Keratinocyte (primary cell): ENCODE measurements around the gene NPHP1. TPM values are rescaled to one million over a fixed set of nuclear protein-coding genes. Genes with fewer than 3 reads are reported as not detected.

Source experiments
- DNase-seq: peaks from one replicate; pipeline ENCODE4 v3.0.0-alpha.2; 2011; ENCODE audit warnings: low read depth, missing footprints, low spot score
- FAIRE-seq: peaks from 2 replicates; lab custom pipeline; 2011; peaks lifted over from hg19 to GRCh38; lab: Jason Lieb, UNC
- H2AFZ ChIP-seq: 2 replicates; pipeline ENCODE4 v1.6.0; 2012; ENCODE audit warnings: low read length, control low read depth, inconsistent platforms; ENCODE audit not compliant: control insufficient read depth
- H3K27ac ChIP-seq: 2 replicates; pipeline ENCODE4 v1.5.1; 2011; ENCODE audit warnings: low read length; ENCODE audit not compliant: control insufficient read depth, insufficient read depth
- H3K27me3 ChIP-seq: 3 replicates; pipeline ENCODE4 v1.6.0; 2011; ENCODE audit warnings: low read length; ENCODE audit not compliant: control insufficient read depth, insufficient read depth; ENCODE audit errors: extremely low read depth
- H3K36me3 ChIP-seq, 2 experiments: 2 replicates in 1 of 2; 3 replicates in 1 of 2; pipeline ENCODE4 v1.5.1; 2011; ENCODE audit warnings: low read length in 2 of 2, mild to moderate bottlenecking in 1 of 2; ENCODE audit not compliant: control insufficient read depth in 2 of 2, insufficient read depth in 2 of 2; ENCODE audit errors: extremely low read depth in 1 of 2
- H3K4me1 ChIP-seq: 3 replicates; pipeline ENCODE4 v1.5.1; 2011; ENCODE audit warnings: low read length; ENCODE audit not compliant: control insufficient read depth, insufficient read depth; ENCODE audit errors: extremely low read depth
- H3K4me2 ChIP-seq: 3 replicates; pipeline ENCODE4 v1.6.0; 2011; ENCODE audit warnings: low read depth, low read length; ENCODE audit not compliant: control insufficient read depth, insufficient read depth; ENCODE audit errors: extremely low read depth
- H3K4me3 ChIP-seq, 3 experiments: fragments of 200-600 bp in 1 of 3; sonication (generic) in 1 of 3; 2 replicates in 2 of 3; 3 replicates in 1 of 3; pipeline ENCODE4 v1.5.1; 2011 to 2016; ENCODE audit warnings: low read length in 3 of 3, mild to moderate bottlenecking in 3 of 3, control low read depth in 2 of 3, inconsistent platforms in 1 of 3, low read depth in 1 of 3, mixed read lengths in 1 of 3, mixed run types in 1 of 3, moderate library complexity in 1 of 3; ENCODE audit not compliant: control insufficient read depth in 2 of 3, insufficient read depth in 2 of 3; ENCODE audit errors: extremely low read depth in 1 of 3
- H3K79me2 ChIP-seq: 2 replicates; pipeline ENCODE4 v1.6.0; 2012; ENCODE audit warnings: low read length; ENCODE audit not compliant: control insufficient read depth, insufficient read depth
- H3K9ac ChIP-seq: 3 replicates; pipeline ENCODE4 v1.6.0; 2011; ENCODE audit warnings: low read length; ENCODE audit not compliant: control insufficient read depth, insufficient read depth; ENCODE audit errors: extremely low read depth
- H3K9me1 ChIP-seq: 3 replicates; pipeline ENCODE4 v1.6.0; 2011; ENCODE audit warnings: low read length; ENCODE audit not compliant: control insufficient read depth, insufficient read depth; ENCODE audit errors: extremely low read depth
- H3K9me3 ChIP-seq: 2 replicates; pipeline ENCODE4 v1.5.1; 2012; ENCODE audit warnings: low read depth, low read length; ENCODE audit not compliant: control insufficient read depth
- H4K20me1 ChIP-seq: 3 replicates; pipeline ENCODE4 v1.6.0; 2011; ENCODE audit warnings: low read length; ENCODE audit not compliant: control insufficient read depth, insufficient read depth; ENCODE audit errors: extremely low read depth
- EZH2 ChIP-seq: IDR thresholded peaks from one replicate; pipeline ENCODE4 v1.6.1; 2012; ENCODE audit warnings: inconsistent platforms, mild to moderate bottlenecking, low read length, moderate library complexity
- dilution Hi-C: fragments of 300-500 bp; cut with MboI; formaldehyde crosslinking; loops from one replicate; pipeline ENCODE4 v1.7.0; 2020; ENCODE audit warnings: low sequenced_read_pairs; ENCODE audit not compliant: extremely low pct_ligation_motif_present
- polyA plus RNA-seq, 5 experiments: library from polyadenylated mRNA; depleted of rRNA in 3 of 5; stranded (reverse) in 3 of 5; stranded (forward) in 1 of 5; unstranded in 1 of 5; fragments of >200 nt; gene quantifications; 1 replicate in 1 of 5; 2 replicates in 3 of 5; 3 replicates in 1 of 5; pipeline versions ENCODE4 v1.2.1 to v1.2.3, GENCODE V29; 2011 to 2012; ENCODE audit warnings: missing spikeins in 2 of 5, low read depth in 1 of 5, low replicate concordance in 1 of 5
- TF ChIP-seq, protein P1 (sequence below), 3 experiments: IDR thresholded peaks in 1 of 3; conservative IDR thresholded peaks in 1 of 3; optimal IDR thresholded peaks in 1 of 3; 2 replicates in 2 of 3; 3 replicates in 1 of 3; pipeline versions ENCODE3 to v1.5.1; 2011; ENCODE audit warnings: low read length in 3 of 3, mild to moderate bottlenecking in 3 of 3, moderate library complexity in 2 of 3, control low read depth in 1 of 3, inconsistent platforms in 1 of 3; ENCODE audit not compliant: insufficient read depth in 2 of 3; ENCODE audit errors: extremely low read depth in 1 of 3

Gene NPHP1
- polyA plus RNA-seq, 1 donor (not counting 4 experiments of a cell fraction or from before 2014, with no cell fraction given) = 8.1 TPM

DNA sequence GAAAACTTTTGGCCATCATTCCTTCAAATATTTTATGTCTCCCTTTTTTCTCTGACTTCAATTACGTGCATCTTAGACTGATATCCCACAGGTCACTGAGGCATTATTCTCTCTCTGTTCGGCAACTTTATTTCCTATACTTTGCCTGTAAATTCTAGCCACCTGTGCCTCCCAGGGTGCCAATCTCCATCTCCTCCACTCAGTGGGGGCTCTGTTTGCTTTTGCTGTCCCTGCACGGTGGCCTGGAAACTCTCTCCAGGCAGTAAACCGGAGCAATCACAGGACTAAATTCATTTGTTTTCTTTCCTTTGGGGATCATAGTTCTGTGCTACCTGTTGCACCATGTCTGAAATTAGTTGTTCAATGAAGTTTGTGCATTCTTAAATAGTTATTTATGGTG is 17.1 kb upstream of the NPHP1 start:
- no peaks in the 10 kb centered on the region for H4K20me1 ChIP-seq
- H2AFZ ChIP-seq = no peak overlapping the region
- H3K36me3 ChIP-seq = no peaks in the 10 kb centered on the region
- H3K4me3 ChIP-seq = no peak overlapping the region
- no peak overlapping the region for H3K4me2 ChIP-seq
- dilution Hi-C loops = no loop called here
- DNase-seq (no peak), FAIRE-seq (no peak)
- H3K9ac ChIP-seq = no peak overlapping the region
- H3K9me1 ChIP-seq = no peaks in the 10 kb centered on the region
- H3K9me3 ChIP-seq = no peaks in the 10 kb centered on the region
- peaks cover 9% of the 10 kb centered on the region for H3K4me1 ChIP-seq
- H3K27me3 ChIP-seq = no peaks in the 10 kb centered on the region
- no peaks in the 10 kb centered on the region for H3K79me2 ChIP-seq
- TF ChIP-seq, protein P1, sequence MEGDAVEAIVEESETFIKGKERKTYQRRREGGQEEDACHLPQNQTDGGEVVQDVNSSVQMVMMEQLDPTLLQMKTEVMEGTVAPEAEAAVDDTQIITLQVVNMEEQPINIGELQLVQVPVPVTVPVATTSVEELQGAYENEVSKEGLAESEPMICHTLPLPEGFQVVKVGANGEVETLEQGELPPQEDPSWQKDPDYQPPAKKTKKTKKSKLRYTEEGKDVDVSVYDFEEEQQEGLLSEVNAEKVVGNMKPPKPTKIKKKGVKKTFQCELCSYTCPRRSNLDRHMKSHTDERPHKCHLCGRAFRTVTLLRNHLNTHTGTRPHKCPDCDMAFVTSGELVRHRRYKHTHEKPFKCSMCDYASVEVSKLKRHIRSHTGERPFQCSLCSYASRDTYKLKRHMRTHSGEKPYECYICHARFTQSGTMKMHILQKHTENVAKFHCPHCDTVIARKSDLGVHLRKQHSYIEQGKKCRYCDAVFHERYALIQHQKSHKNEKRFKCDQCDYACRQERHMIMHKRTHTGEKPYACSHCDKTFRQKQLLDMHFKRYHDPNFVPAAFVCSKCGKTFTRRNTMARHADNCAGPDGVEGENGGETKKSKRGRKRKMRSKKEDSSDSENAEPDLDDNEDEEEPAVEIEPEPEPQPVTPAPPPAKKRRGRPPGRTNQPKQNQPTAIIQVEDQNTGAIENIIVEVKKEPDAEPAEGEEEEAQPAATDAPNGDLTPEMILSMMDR (optimal IDR thresholded peaks at IDR 0.05 in 1 of 3, IDR thresholded peaks at IDR 0.05 in 1 of 3, conservative IDR thresholded peaks at IDR 0.05 in 1 of 3; ENCODE audit: extremely low read depth in 1 of 3, insufficient read depth in 2 of 3, low read length in 3 of 3) = no peak
- no peak for TF ChIP-seq EZH2
- no peak overlapping the region for H3K27ac ChIP-seq

DNA sequence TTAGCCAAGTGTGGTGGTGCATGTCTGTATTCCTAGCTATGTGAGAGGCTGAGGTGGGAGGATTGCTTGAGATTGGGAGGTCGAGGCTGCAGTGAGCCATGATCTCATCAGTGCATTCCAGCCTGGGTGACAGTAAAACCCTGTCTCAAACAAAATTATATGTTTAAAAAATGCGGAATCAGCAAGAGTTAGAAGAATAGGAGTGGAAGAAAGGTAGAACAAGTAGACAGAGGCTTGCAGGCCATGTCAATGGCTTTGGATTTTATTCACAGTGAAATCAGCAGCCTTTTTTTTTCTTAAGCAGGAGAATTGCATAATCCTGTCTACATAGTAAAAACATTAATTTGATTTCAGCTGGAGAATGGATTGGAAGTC is 15.4 kb upstream of the NPHP1 start:
- TF ChIP-seq EZH2 = no peak
- TF ChIP-seq, protein P1 (optimal IDR thresholded peaks at IDR 0.05 in 1 of 3, IDR thresholded peaks at IDR 0.05 in 1 of 3, conservative IDR thresholded peaks at IDR 0.05 in 1 of 3; ENCODE audit: extremely low read depth in 1 of 3, insufficient read depth in 2 of 3, low read length in 3 of 3) = no peak
- no peak overlapping the region for H3K27ac ChIP-seq
- H2AFZ ChIP-seq = no peak overlapping the region
- DNase-seq = no peak
- no peak overlapping the region for H3K4me2 ChIP-seq
- H3K9ac ChIP-seq = no peak overlapping the region
- dilution Hi-C loops = no loop called here
- no peaks in the 10 kb centered on the region for H4K20me1 ChIP-seq
- H3K27me3 ChIP-seq = no peaks in the 10 kb centered on the region
- H3K9me3 ChIP-seq = no peaks in the 10 kb centered on the region
- no peaks in the 10 kb centered on the region for H3K9me1 ChIP-seq
- peaks cover 9% of the 10 kb centered on the region for H3K4me1 ChIP-seq
- FAIRE-seq = no peak
- no peaks in the 10 kb centered on the region for H3K79me2 ChIP-seq
- H3K36me3 ChIP-seq = no peaks in the 10 kb centered on the region
- H3K4me3 ChIP-seq = no peak overlapping the region
